Activated CD4-positive, alpha-beta T cell treated with anti-CD3 and anti-CD28 coated beads, Interleukin-2, amount 10 ng/mL, durations not matched to agents 7 days and 5 days (primary cell): ENCODE results near the gene ARHGAP22. TPM values are rescaled to one million over a fixed set of nuclear protein-coding genes. Genes with fewer than 3 reads are reported as not detected.

Experiments used
- CTCF ChIA-PET: fragments of 350-600 bp; sonication (Branson Sonifier 250); formaldehyde crosslinking; loops from one replicate; lab custom pipeline; 2021; ENCODE audit warnings: antibody characterized with exemption; lab: Charles Lee
- POLR2A ChIA-PET: fragments of 350-600 bp; sonication (Branson Sonifier 250); formaldehyde crosslinking; loops from one replicate; lab custom pipeline; 2021; ENCODE audit warnings: antibody characterized with exemption; lab: Charles Lee
- DNase-seq: peaks from one replicate; pipeline ENCODE4 v3.0.0-alpha.2; 2020
- H3K27ac Mint-ChIP-seq: one replicate; pipeline ENCODE4 v1.8.0; 2021; ENCODE audit warnings: mild to moderate bottlenecking, moderate library complexity, mixed read lengths
- H3K27me3 Mint-ChIP-seq: one replicate; pipeline ENCODE4 v1.8.0; 2021; ENCODE audit warnings: mixed read lengths
- H3K36me3 Mint-ChIP-seq: one replicate; pipeline ENCODE4 v1.8.0; 2021; ENCODE audit warnings: low read depth, mixed read lengths
- H3K4me1 Mint-ChIP-seq: one replicate; pipeline ENCODE4 v1.8.0; 2021; ENCODE audit warnings: mixed read lengths
- H3K4me3 Mint-ChIP-seq: one replicate; pipeline ENCODE4 v1.8.0; 2021; ENCODE audit warnings: mild to moderate bottlenecking, moderate library complexity, mixed read lengths
- H3K9me3 Mint-ChIP-seq: one replicate; pipeline ENCODE4 v1.8.0; 2021; ENCODE audit warnings: mixed read lengths
- total RNA-seq, 2 experiments: library from RNA; stranded (reverse); gene quantifications; one replicate each; pipeline ENCODE4 v1.2.3, GENCODE V29; 2021

Gene ARHGAP22
- total RNA-seq, 2 experiments from 2014 or later: not detected

GRCh38 chr10:48494611-48495010 is 110.3 kb downstream of the ARHGAP22 start:
- Mint-ChIP-seq H3K9me3 (no peaks in the 10 kb centered on the region), H3K4me3 (no peak overlapping the region), H3K4me1 (peaks cover 19% of the 10 kb centered on the region), H3K27ac (peak overlapping the region; percentile 38), H3K27me3 (no peaks in the 10 kb centered on the region), H3K36me3 (no peaks in the 10 kb centered on the region)
- ChIA-PET CTCF (no interaction called here), POLR2A (no interaction called here)
- no peak for DNase-seq

GRCh38 chr10:48494073-48494472 is 110.8 kb downstream of the ARHGAP22 start:
- no peak overlapping the region for H3K4me3 Mint-ChIP-seq
- peak overlapping the region; percentile 38 for H3K27ac Mint-ChIP-seq
- H3K4me1 Mint-ChIP-seq: peaks cover 19% of the 10 kb centered on the region
- no peaks in the 10 kb centered on the region for H3K9me3 Mint-ChIP-seq
- ChIA-PET CTCF (no interaction called here), POLR2A (no interaction called here)
- peak; percentile 16 for DNase-seq
- H3K27me3 Mint-ChIP-seq: peaks cover 3% of the 10 kb centered on the region
- H3K36me3 Mint-ChIP-seq: no peaks in the 10 kb centered on the region

GRCh38 chr10:48493083-48493871 is 111.6 kb downstream of the ARHGAP22 start:
- DNase-seq: no peak
- Mint-ChIP-seq H3K27me3 (peaks cover 8% of the 10 kb centered on the region), H3K36me3 (no peaks in the 10 kb centered on the region), H3K4me3 (no peak overlapping the region), H3K9me3 (no peaks in the 10 kb centered on the region), H3K4me1 (peaks cover 19% of the 10 kb centered on the region), H3K27ac (no peak overlapping the region)
- ChIA-PET CTCF (no interaction called here), POLR2A (no interaction called here)

GRCh38 chr10:48492201-48492600 is 112.7 kb downstream of the ARHGAP22 start:
- no peaks in the 10 kb centered on the region for H3K36me3 Mint-ChIP-seq
- CTCF ChIA-PET: interaction anchor here (1.6 kb wide), 1 partner anchor 11 kb away, joined by 5 read pairs; no protein-coding TSS in a partner anchor
- peaks cover 19% of the 10 kb centered on the region for H3K4me1 Mint-ChIP-seq
- H3K27me3 Mint-ChIP-seq: peaks cover 11% of the 10 kb centered on the region
- no peak overlapping the region for H3K27ac Mint-ChIP-seq
- H3K4me3 Mint-ChIP-seq: no peak overlapping the region
- no peaks in the 10 kb centered on the region for H3K9me3 Mint-ChIP-seq
- POLR2A ChIA-PET: no interaction called here
- DNase-seq: no peak

GRCh38 chr10:48491392-48492139 is 113.3 kb downstream of the ARHGAP22 start:
- Mint-ChIP-seq H3K27ac (no peak overlapping the region), H3K4me1 (peaks cover 19% of the 10 kb centered on the region), H3K27me3 (peaks cover 17% of the 10 kb centered on the region), H3K4me3 (no peak overlapping the region), H3K36me3 (no peaks in the 10 kb centered on the region), H3K9me3 (no peaks in the 10 kb centered on the region)
- ChIA-PET CTCF (interaction anchor here (1.6 kb wide), 1 partner anchor 10 kb away, joined by 5 read pairs; no protein-coding TSS in a partner anchor), POLR2A (no interaction called here)
- DNase-seq: no peak

- Mint-ChIP-seq H3K9me3 (no peaks in the 10 kb centered on the region), H3K27ac (no peak overlapping the region), H3K27me3 (peaks cover 18% of the 10 kb centered on the region), H3K4me3 (no peak overlapping the region), H3K36me3 (no peaks in the 10 kb centered on the region), H3K4me1 (peaks cover 19% of the 10 kb centered on the region)
- ChIA-PET CTCF (interaction anchor here (1.6 kb wide), 1 partner anchor 9 kb away, joined by 5 read pairs; no protein-coding TSS in a partner anchor), POLR2A (no interaction called here)
- DNase-seq: no peak
Observed at GRCh38 chr10:48490946-48491345, 113.9 kb downstream of the ARHGAP22 start.

GRCh38 chr10:48490571-48490940 is 114.3 kb downstream of the ARHGAP22 start:
- H3K9me3 Mint-ChIP-seq: no peaks in the 10 kb centered on the region
- no peak for DNase-seq
- H3K4me1 Mint-ChIP-seq: peaks cover 19% of the 10 kb centered on the region
- no peak overlapping the region for H3K4me3 Mint-ChIP-seq
- CTCF ChIA-PET: no interaction called here
- no peak overlapping the region for H3K27ac Mint-ChIP-seq
- H3K27me3 Mint-ChIP-seq: peaks cover 22% of the 10 kb centered on the region
- no peaks in the 10 kb centered on the region for H3K36me3 Mint-ChIP-seq
- POLR2A ChIA-PET: no interaction called here

GRCh38 chr10:48489099-48489498 is 115.8 kb downstream of the ARHGAP22 start:
- CTCF ChIA-PET: no interaction called here

GRCh38 chr10:48487244-48487643 is 117.6 kb downstream of the ARHGAP22 start:
- DNase-seq: no peak
- H3K27me3 Mint-ChIP-seq: peaks cover 43% of the 10 kb centered on the region
- no peaks in the 10 kb centered on the region for H3K36me3 Mint-ChIP-seq
- no peaks in the 10 kb centered on the region for H3K9me3 Mint-ChIP-seq
- no peaks in the 10 kb centered on the region for H3K4me1 Mint-ChIP-seq
- H3K27ac Mint-ChIP-seq: no peak overlapping the region
- ChIA-PET CTCF (interaction anchor here (1.6 kb wide), 1 partner anchor 28 kb away, joined by 3 read pairs; no protein-coding TSS in a partner anchor), POLR2A (no interaction called here)
- no peak overlapping the region for H3K4me3 Mint-ChIP-seq

More at GRCh38 chr10:48489099-48489498, 115.8 kb downstream of the ARHGAP22 start:
- Mint-ChIP-seq H3K9me3 (no peaks in the 10 kb centered on the region), H3K4me1 (peaks cover 10% of the 10 kb centered on the region), H3K4me3 (no peak overlapping the region), H3K27me3 (peaks cover 30% of the 10 kb centered on the region), H3K27ac (no peak overlapping the region), H3K36me3 (no peaks in the 10 kb centered on the region)
- POLR2A ChIA-PET: no interaction called here
- DNase-seq: no peak

GRCh38 chr10:48485711-48486110 is 119.2 kb downstream of the ARHGAP22 start:
- H3K36me3 Mint-ChIP-seq: no peaks in the 10 kb centered on the region
- no peaks in the 10 kb centered on the region for H3K4me1 Mint-ChIP-seq

GRCh38 chr10:48484911-48485310 is 120.0 kb downstream of the ARHGAP22 start:
- ChIA-PET CTCF (no interaction called here), POLR2A (no interaction called here)
- DNase-seq: no peak
- Mint-ChIP-seq H3K36me3 (no peaks in the 10 kb centered on the region), H3K4me1 (no peaks in the 10 kb centered on the region), H3K27ac (no peak overlapping the region), H3K9me3 (no peaks in the 10 kb centered on the region), H3K27me3 (peaks cover 47% of the 10 kb centered on the region), H3K4me3 (no peak overlapping the region)

More at GRCh38 chr10:48485711-48486110, 119.2 kb downstream of the ARHGAP22 start:
- POLR2A ChIA-PET: no interaction called here
- H3K9me3 Mint-ChIP-seq: no peaks in the 10 kb centered on the region
- CTCF ChIA-PET: no interaction called here
- DNase-seq: no peak
- no peak overlapping the region for H3K4me3 Mint-ChIP-seq
- no peak overlapping the region for H3K27ac Mint-ChIP-seq
- H3K27me3 Mint-ChIP-seq: peaks cover 47% of the 10 kb centered on the region

GRCh38 chr10:48482207-48482606 is 122.7 kb downstream of the ARHGAP22 start:
- CTCF ChIA-PET: interaction anchor here (2.3 kb wide), 1 partner anchor 10 kb away, joined by 5 read pairs; no protein-coding TSS in a partner anchor

GRCh38 chr10:48481385-48481784 is 123.5 kb downstream of the ARHGAP22 start:
- ChIA-PET POLR2A (no interaction called here), CTCF (interaction anchor here (2.3 kb wide), 1 partner anchor 11 kb away, joined by 5 read pairs; no protein-coding TSS in a partner anchor)
- no peak overlapping the region for H3K27ac Mint-ChIP-seq

More at GRCh38 chr10:48482207-48482606, 122.7 kb downstream of the ARHGAP22 start:
- Mint-ChIP-seq H3K36me3 (no peaks in the 10 kb centered on the region), H3K27me3 (peaks cover 37% of the 10 kb centered on the region), H3K4me1 (no peaks in the 10 kb centered on the region), H3K4me3 (no peak overlapping the region), H3K9me3 (no peaks in the 10 kb centered on the region), H3K27ac (no peak overlapping the region)
- POLR2A ChIA-PET: no interaction called here
- DNase-seq: no peak

More at GRCh38 chr10:48481385-48481784, 123.5 kb downstream of the ARHGAP22 start:
- Mint-ChIP-seq H3K4me1 (no peaks in the 10 kb centered on the region), H3K4me3 (no peak overlapping the region), H3K36me3 (no peaks in the 10 kb centered on the region), H3K9me3 (no peaks in the 10 kb centered on the region), H3K27me3 (peaks cover 32% of the 10 kb centered on the region)
- no peak for DNase-seq
